Dedifferentiated amniotic fluid mesenchymal stem cell (primary cell): ENCODE results near the gene ARRB1.
"Not testable (repeated sequence)": the region's sequence is repeated elsewhere in the genome, so short reads cannot be mapped to it uniquely, and the experiment has no call there.

ENCODE experiments used
- DNase-seq: peaks from one replicate; pipeline ENCODE4 v3.0.0-alpha.2; 2016; ENCODE audit errors: extremely low spot score

Gene ARRB1

GRCh38 chr11:75351541-75351790, at the start of gene ARRB1:
Gene ARRB1, minus strand, starts transcription at chr11:75351661. Its CDS starts 54 bp downstream, at chr11:75351607.
- DNase-seq: no peak

GRCh38 chr11:75400146-75400865, 48.8 kb upstream of the ARRB1 start:
- DNase-seq: no peak

GRCh38 chr11:75399344-75400145, 48.1 kb upstream of the ARRB1 start, which contains the start of gene RPS3:
Gene RPS3, plus strand, starts transcription at chr11:75399518. Its CDS starts 30 bp downstream, at chr11:75399548.
- peak; percentile 92 for DNase-seq

GRCh38 chr11:75398906-75399305, 47.4 kb upstream of the ARRB1 start:
- no peak for DNase-seq

- DNase-seq: no peak
Observed at GRCh38 chr11:75394085-75394840, 42.8 kb upstream of the ARRB1 start.

GRCh38 chr11:75389925-75390324, 38.5 kb upstream of the ARRB1 start:
- no peak for DNase-seq

- DNase-seq: no peak
Observed at GRCh38 chr11:75389276-75389605, 37.8 kb upstream of the ARRB1 start.

- peak; percentile 81 for DNase-seq
Observed at GRCh38 chr11:75388386-75389275, 37.2 kb upstream of the ARRB1 start.

- no peak for DNase-seq
Observed at GRCh38 chr11:75387736-75388294, 36.4 kb upstream of the ARRB1 start.

GRCh38 chr11:75386942-75387630, 35.6 kb upstream of the ARRB1 start:
- DNase-seq: no peak

GRCh38 chr11:75384438-75385080, 33.1 kb upstream of the ARRB1 start:
- DNase-seq: peak; percentile 56

GRCh38 chr11:75383246-75383645, 31.8 kb upstream of the ARRB1 start:
- DNase-seq: no peak

GRCh38 chr11:75380716-75381420, 29.4 kb upstream of the ARRB1 start:
- no peak for DNase-seq

GRCh38 chr11:75380245-75380644, 28.8 kb upstream of the ARRB1 start:
- no peak for DNase-seq

GRCh38 chr11:75378776-75379175, 27.3 kb upstream of the ARRB1 start:
- DNase-seq: not testable (repeated sequence)

GRCh38 chr11:75376175-75376574, 24.7 kb upstream of the ARRB1 start:
- no peak for DNase-seq

GRCh38 chr11:75375626-75376025, 24.2 kb upstream of the ARRB1 start:
- no peak for DNase-seq

- DNase-seq: no peak
Observed at GRCh38 chr11:75374646-75375045, 23.2 kb upstream of the ARRB1 start.

- no peak for DNase-seq
Observed at GRCh38 chr11:75373201-75373600, 21.7 kb upstream of the ARRB1 start.
